Lower leg skin (tissue), 4 donors: ENCODE measurements around the gene DAAM1. TPM values are rescaled to one million over a fixed set of nuclear protein-coding genes. Genes with fewer than 3 reads are reported as not detected.

ENCODE experiments used
- DNase-seq, 2 donors: peaks; one replicate each; pipeline ENCODE4 v3.0.0-alpha.2; 2019; ENCODE audit warnings: low spot score in 2 of 2
- H3K4me3 ChIP-seq: fragments of 200-600 bp; sonication (generic); 2 replicates; pipeline ENCODE4 v1.5.1; 2017; ENCODE audit warnings: mild to moderate bottlenecking, low read depth; ENCODE audit not compliant: poor library complexity, severe bottlenecking
- CTCF ChIP-seq, 3 donors: fragments of 450-650 bp; IDR thresholded peaks; one replicate each; pipeline ENCODE4 v1.5.1; 2016; ENCODE audit warnings: antibody characterized with exemption in 3 of 3, mild to moderate bottlenecking in 3 of 3, moderate library complexity in 2 of 3
- POLR2A ChIP-seq, 2 donors: fragments of 450-650 bp; IDR thresholded peaks; one replicate each; pipeline ENCODE4 v1.6.1; 2016 to 2017; ENCODE audit warnings: antibody characterized with exemption in 2 of 2, mild to moderate bottlenecking in 1 of 2, moderate library complexity in 1 of 2
- WGBS, 2 donors: methylation state at CpG; one replicate each; pipeline ENCODE4 v1.1.5; 2018; 5-methylcytosine and 5-hydroxymethylcytosine counted together
- intact Hi-C: fragments of 100-400 bp; cut with DNase I; formaldehyde crosslinking; loops from one replicate; pipeline ENCODE4 v1.15.0; 2023; ENCODE audit warnings: low total_unique reads
- total RNA-seq, 4 donors: library from RNA; depleted of rRNA; stranded (reverse); fragments of >200 nt; gene quantifications; one replicate each; pipeline ENCODE4 v1.1.0, GENCODE V29; 2016

Gene DAAM1
- total RNA-seq, 4 donors from 2014 or later: 155 to 194 (median 183) TPM

- WGBS, 2 donors: 69 to 81% methylated on average over 3 of the region's 3 CpGs
- no peak overlapping the region for H3K4me3 ChIP-seq
- no peak for DNase-seq
- TF ChIP-seq POLR2A (IDR thresholded peaks at IDR 0.05): no peak
- TF ChIP-seq CTCF (IDR thresholded peaks at IDR 0.05): no peak
- intact Hi-C loops: no loop called here
Observed at GRCh38 chr14:59261334-59261733, 72.9 kb downstream of the DAAM1 start.

GRCh38 chr14:59262717-59263454, 74.4 kb downstream of the DAAM1 start:
- intact Hi-C loops: no loop called here
- DNase-seq: no peak
- TF ChIP-seq POLR2A (IDR thresholded peaks at IDR 0.05) (no peak), CTCF (IDR thresholded peaks at IDR 0.05) (no peak)
- WGBS, 2 donors: 71 to 77% methylated on average over 7 of the region's 7 CpGs
- no peak overlapping the region for H3K4me3 ChIP-seq

GRCh38 chr14:59265808-59266207, 77.3 kb downstream of the DAAM1 start:
- DNase-seq: no peak
- intact Hi-C loops: no loop called here
- TF ChIP-seq POLR2A (IDR thresholded peaks at IDR 0.05): no peak
- no peak for TF ChIP-seq CTCF (IDR thresholded peaks at IDR 0.05)

GRCh38 chr14:59267046-59267445, 78.6 kb downstream of the DAAM1 start:
- intact Hi-C loops: no loop called here
- no peak for DNase-seq
- no peak overlapping the region for H3K4me3 ChIP-seq
- WGBS, 2 donors: 95 to 96% methylated on average over 2 of the region's 2 CpGs
- TF ChIP-seq CTCF (IDR thresholded peaks at IDR 0.05) (no peak), POLR2A (IDR thresholded peaks at IDR 0.05) (no peak)

More at GRCh38 chr14:59265808-59266207, 77.3 kb downstream of the DAAM1 start:
- no peak overlapping the region for H3K4me3 ChIP-seq

- WGBS, 2 donors: 85 to 89% methylated on average over 10 of the region's 10 CpGs
- H3K4me3 ChIP-seq: no peak overlapping the region
- intact Hi-C loops: no loop called here
- DNase-seq: no peak
- no peak for TF ChIP-seq POLR2A (IDR thresholded peaks at IDR 0.05)
- TF ChIP-seq CTCF (IDR thresholded peaks at IDR 0.05): no peak
Observed at GRCh38 chr14:59268011-59268410, 79.5 kb downstream of the DAAM1 start.

GRCh38 chr14:59268858-59269257, 80.4 kb downstream of the DAAM1 start:
- TF ChIP-seq POLR2A (IDR thresholded peaks at IDR 0.05): no peak
- TF ChIP-seq CTCF (IDR thresholded peaks at IDR 0.05): no peak
- intact Hi-C loops: no loop called here
- DNase-seq: no peak
- WGBS, 2 donors: 90 to 92% methylated on average over 5 of the region's 5 CpGs
- H3K4me3 ChIP-seq: no peak overlapping the region
